Fibroblast of lung (primary cell): ENCODE results near the gene NOP56. TPM values are rescaled to one million over a fixed set of nuclear protein-coding genes. Genes with fewer than 3 reads are reported as not detected.

Source experiments
- DNase-seq, 2 donors: peaks; one replicate each; pipeline versions ENCODE4 v3.0.0 to v3.0.0-alpha.2; 2010; ENCODE audit warnings: low read depth in 2 of 2
- H2AFZ ChIP-seq: 2 replicates; pipeline ENCODE4 v1.5.1; 2012; ENCODE audit warnings: low read length, control low read depth, inconsistent platforms
- H3K27ac ChIP-seq: 2 replicates; pipeline ENCODE4 v1.5.1; 2011; ENCODE audit warnings: low read length, control low read depth; ENCODE audit not compliant: insufficient read depth
- H3K27me3 ChIP-seq: 2 replicates; pipeline ENCODE4 v1.5.1; 2011; ENCODE audit warnings: mild to moderate bottlenecking, low read length; ENCODE audit not compliant: control insufficient read depth, insufficient read depth
- H3K36me3 ChIP-seq: 2 replicates; pipeline ENCODE4 v1.5.1; 2011; ENCODE audit warnings: low read length; ENCODE audit not compliant: control insufficient read depth, insufficient read depth
- H3K4me1 ChIP-seq: 2 replicates; pipeline ENCODE4 v1.5.1; 2011; ENCODE audit warnings: low read length; ENCODE audit not compliant: control insufficient read depth, insufficient read depth; ENCODE audit errors: extremely low read depth
- H3K4me2 ChIP-seq: 2 replicates; pipeline ENCODE4 v1.5.1; 2011; ENCODE audit warnings: low read length, control low read depth; ENCODE audit not compliant: insufficient read depth; ENCODE audit errors: extremely low read depth
- H3K4me3 ChIP-seq, 4 experiments: fragments of 200-600 bp in 1 of 4; sonication (generic) in 1 of 4; replicated peaks in 1 of 4; 2 replicates each; pipeline ENCODE4 v1.5.1; 2011 to 2016; ENCODE audit warnings: low read length in 4 of 4, low read depth in 3 of 4, mild to moderate bottlenecking in 3 of 4, control low read depth in 2 of 4, inconsistent platforms in 1 of 4, mixed read lengths in 1 of 4; ENCODE audit not compliant: insufficient read depth in 1 of 4; ENCODE audit errors: control extremely low read depth in 1 of 4
- H3K79me2 ChIP-seq: 2 replicates; pipeline ENCODE4 v1.5.1; 2012; ENCODE audit warnings: mild to moderate bottlenecking, low read length, inconsistent platforms; ENCODE audit not compliant: control insufficient read depth, insufficient read depth
- H3K9ac ChIP-seq: 2 replicates; pipeline ENCODE4 v1.5.1; 2011; ENCODE audit warnings: mild to moderate bottlenecking, low read length, control low read depth; ENCODE audit not compliant: insufficient read depth
- H3K9me3 ChIP-seq: 2 replicates; pipeline ENCODE4 v1.5.1; 2012; ENCODE audit warnings: low read depth, low read length; ENCODE audit not compliant: control insufficient read depth, insufficient read depth
- H4K20me1 ChIP-seq: 2 replicates; pipeline ENCODE4 v1.5.1; 2011; ENCODE audit warnings: low read length; ENCODE audit not compliant: control insufficient read depth, insufficient read depth; ENCODE audit errors: extremely low read depth
- EZH2 ChIP-seq: IDR thresholded peaks from 2 replicates; pipeline ENCODE4 v1.5.1; 2012; ENCODE audit warnings: low read length, control low read depth, mild to moderate bottlenecking; ENCODE audit errors: missing control alignments
- polyA minus RNA-seq: library from RNA; depleted of rRNA, polyadenylated mRNA; stranded (reverse); fragments of >200 nt; gene quantifications from 2 replicates; pipeline ENCODE4 v1.2.3, GENCODE V29; 2011; ENCODE audit warnings: low replicate concordance
- polyA plus RNA-seq, 2 donors: library from polyadenylated mRNA; depleted of rRNA in 1 of 2; stranded (reverse) in 1 of 2; unstranded in 1 of 2; fragments of >200 nt; gene quantifications; 2 replicates each; pipeline ENCODE4 v1.2.1, GENCODE V29; 2011 to 2012; ENCODE audit warnings: missing spikeins in 1 of 2
- total RNA-seq: library from RNA; depleted of rRNA; stranded (reverse); fragments of >200 nt; gene quantifications from 2 replicates; pipeline ENCODE4 v1.2.1, GENCODE V29; 2014
- TF ChIP-seq, protein P1 (sequence below), 2 donors: IDR thresholded peaks in 1 of 2; conservative IDR thresholded peaks in 1 of 2; 1 replicate in 1 of 2; 2 replicates in 1 of 2; pipeline ENCODE4 v1.5.1; 2011 to 2012; ENCODE audit warnings: low read length in 2 of 2, control low read depth in 1 of 2, inconsistent platforms in 1 of 2, low read depth in 1 of 2, mild to moderate bottlenecking in 1 of 2

NOP56 gene, protein sequence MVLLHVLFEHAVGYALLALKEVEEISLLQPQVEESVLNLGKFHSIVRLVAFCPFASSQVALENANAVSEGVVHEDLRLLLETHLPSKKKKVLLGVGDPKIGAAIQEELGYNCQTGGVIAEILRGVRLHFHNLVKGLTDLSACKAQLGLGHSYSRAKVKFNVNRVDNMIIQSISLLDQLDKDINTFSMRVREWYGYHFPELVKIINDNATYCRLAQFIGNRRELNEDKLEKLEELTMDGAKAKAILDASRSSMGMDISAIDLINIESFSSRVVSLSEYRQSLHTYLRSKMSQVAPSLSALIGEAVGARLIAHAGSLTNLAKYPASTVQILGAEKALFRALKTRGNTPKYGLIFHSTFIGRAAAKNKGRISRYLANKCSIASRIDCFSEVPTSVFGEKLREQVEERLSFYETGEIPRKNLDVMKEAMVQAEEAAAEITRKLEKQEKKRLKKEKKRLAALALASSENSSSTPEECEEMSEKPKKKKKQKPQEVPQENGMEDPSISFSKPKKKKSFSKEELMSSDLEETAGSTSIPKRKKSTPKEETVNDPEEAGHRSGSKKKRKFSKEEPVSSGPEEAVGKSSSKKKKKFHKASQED
- total RNA-seq, result 114 and 117 TPM in 2 replicates
- 108 and 180 TPM in 2 replicates for polyA plus RNA-seq
- polyA plus RNA-seq (2012), result 87.4 and 148 TPM in 2 replicates
- polyA minus RNA-seq, result 145 and 164 TPM in 2 replicates

DNA sequence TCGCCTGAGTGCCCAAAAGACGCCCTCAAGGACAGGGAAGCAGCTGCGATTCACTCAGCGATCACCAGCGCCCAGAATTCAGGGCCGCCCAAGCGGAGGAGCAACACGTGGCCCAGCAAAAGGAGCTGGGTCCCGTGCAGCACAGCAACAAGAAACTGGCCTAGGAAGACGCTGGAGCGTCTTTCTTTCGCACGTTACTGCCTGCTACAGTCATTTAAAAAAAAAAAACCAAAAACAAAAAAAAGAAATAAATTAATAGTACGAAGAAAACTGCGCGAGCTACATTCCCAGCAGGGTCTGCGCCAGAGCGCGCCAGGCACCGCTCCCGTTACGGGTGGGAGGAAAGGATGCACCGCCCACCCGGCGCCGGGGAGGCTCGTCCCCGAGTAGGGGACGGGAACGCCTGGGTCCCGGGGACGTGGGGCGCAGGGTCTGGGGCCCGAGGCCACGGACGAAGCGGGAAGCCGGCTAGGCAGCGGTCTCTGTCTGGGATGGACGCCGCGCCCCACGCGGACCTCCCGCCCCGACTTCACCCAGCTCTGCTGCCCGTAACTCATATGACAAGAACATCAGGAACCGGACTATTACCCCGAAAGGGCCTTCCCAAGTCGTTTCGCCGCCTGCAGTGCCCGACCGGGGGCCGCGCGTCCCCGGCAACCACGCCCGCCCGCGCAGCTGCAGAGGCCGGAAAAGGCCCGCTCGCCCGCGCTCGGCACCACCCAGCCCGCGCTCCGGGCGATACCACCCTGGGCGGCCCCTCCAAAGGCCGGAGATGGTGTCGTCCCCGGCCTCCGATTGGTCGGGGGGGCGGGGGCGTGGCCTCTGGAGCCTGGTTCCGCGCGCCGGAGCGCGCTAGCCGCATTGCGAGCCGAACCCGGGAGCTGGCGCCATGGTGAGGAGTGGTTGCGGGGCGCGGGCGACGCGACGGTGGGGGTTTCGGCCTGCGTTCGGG is at the start of gene NOP56:
TSS of gene NOP56 (plus strand) at position 861 of the 952 bp plus-strand sequence. CDS start at position 890, 29 bp downstream.
- Histone ChIP-seq H3K79me2 (peaks cover 42% of the 10 kb centered on the region), H3K36me3 (peaks cover 27% of the 10 kb centered on the region), H2AFZ (peak within 1 kb of the TSS; percentile 75), H3K4me2 (peak within 1 kb of the TSS; percentile 89), H3K9me3 (no peaks in the 10 kb centered on the region), H3K27me3 (no peaks in the 10 kb centered on the region), H3K9ac (peak within 1 kb of the TSS; percentile 86), H3K4me1 (peaks cover 8% of the 10 kb centered on the region), H3K27ac (peak within 1 kb of the TSS; percentile 80), H4K20me1 (peaks cover 4% of the 10 kb centered on the region), H3K4me3 (peak within 1 kb of the TSS; percentile 74 to 100 (median 95))
- TF ChIP-seq EZH2, result no peak
- TF ChIP-seq, protein P1, sequence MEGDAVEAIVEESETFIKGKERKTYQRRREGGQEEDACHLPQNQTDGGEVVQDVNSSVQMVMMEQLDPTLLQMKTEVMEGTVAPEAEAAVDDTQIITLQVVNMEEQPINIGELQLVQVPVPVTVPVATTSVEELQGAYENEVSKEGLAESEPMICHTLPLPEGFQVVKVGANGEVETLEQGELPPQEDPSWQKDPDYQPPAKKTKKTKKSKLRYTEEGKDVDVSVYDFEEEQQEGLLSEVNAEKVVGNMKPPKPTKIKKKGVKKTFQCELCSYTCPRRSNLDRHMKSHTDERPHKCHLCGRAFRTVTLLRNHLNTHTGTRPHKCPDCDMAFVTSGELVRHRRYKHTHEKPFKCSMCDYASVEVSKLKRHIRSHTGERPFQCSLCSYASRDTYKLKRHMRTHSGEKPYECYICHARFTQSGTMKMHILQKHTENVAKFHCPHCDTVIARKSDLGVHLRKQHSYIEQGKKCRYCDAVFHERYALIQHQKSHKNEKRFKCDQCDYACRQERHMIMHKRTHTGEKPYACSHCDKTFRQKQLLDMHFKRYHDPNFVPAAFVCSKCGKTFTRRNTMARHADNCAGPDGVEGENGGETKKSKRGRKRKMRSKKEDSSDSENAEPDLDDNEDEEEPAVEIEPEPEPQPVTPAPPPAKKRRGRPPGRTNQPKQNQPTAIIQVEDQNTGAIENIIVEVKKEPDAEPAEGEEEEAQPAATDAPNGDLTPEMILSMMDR (conservative IDR thresholded peaks at IDR 0.05 in 1 of 2, IDR thresholded peaks at IDR 0.05 in 1 of 2; ENCODE audit: low read depth in 1 of 2, low read length in 2 of 2), result no peak
- DNase-seq, result peak; percentile 87 to 91

DNA sequence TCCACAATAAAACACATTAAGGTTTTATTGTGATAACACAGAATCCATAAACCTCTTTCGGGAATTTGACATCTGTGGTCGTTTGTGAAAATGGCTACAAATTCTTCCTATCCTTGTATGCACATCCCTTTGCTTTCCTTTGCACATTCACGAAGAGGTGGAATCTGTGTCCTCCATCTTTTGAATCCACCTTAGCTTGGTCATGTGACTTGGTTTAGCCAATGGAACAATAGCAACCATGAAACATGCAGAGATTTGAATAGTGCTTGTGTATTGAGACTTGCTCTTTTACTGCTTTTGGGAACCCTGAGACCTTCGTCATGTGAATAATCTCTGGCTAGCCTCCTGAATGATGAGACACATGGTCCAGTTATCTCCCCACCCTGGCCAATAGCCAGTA is 49.7 kb upstream of the NOP56 start:
- Histone ChIP-seq H2AFZ (no peak overlapping the region), H3K27me3 (no peaks in the 10 kb centered on the region), H3K9ac (no peak overlapping the region), H3K79me2 (no peaks in the 10 kb centered on the region), H3K4me1 (no peaks in the 10 kb centered on the region), H3K27ac (no peak overlapping the region), H3K4me3 (no peak overlapping the region), H4K20me1 (no peaks in the 10 kb centered on the region), H3K36me3 (no peaks in the 10 kb centered on the region), H3K9me3 (no peaks in the 10 kb centered on the region), H3K4me2 (no peak overlapping the region)
- DNase-seq, result no peak
- TF ChIP-seq, protein P1 (conservative IDR thresholded peaks at IDR 0.05 in 1 of 2, IDR thresholded peaks at IDR 0.05 in 1 of 2; ENCODE audit: low read depth in 1 of 2, low read length in 2 of 2), result no peak
- no peak for TF ChIP-seq EZH2
